CD4-positive, alpha-beta T cell treated with Interleukin-2 at 100 ng/mL for 4 hours (primary cell): ENCODE measurements around the gene EOLA2.
"Not testable (repeated sequence)": the region's sequence is repeated elsewhere in the genome, so short reads cannot be mapped to it uniquely, and the experiment has no call there.

Experiments used
- DNase-seq: peaks from one replicate; pipeline ENCODE4 v3.0.0-alpha.2; 2020; ENCODE audit warnings: low spot score

The EOLA2 gene

DNA sequence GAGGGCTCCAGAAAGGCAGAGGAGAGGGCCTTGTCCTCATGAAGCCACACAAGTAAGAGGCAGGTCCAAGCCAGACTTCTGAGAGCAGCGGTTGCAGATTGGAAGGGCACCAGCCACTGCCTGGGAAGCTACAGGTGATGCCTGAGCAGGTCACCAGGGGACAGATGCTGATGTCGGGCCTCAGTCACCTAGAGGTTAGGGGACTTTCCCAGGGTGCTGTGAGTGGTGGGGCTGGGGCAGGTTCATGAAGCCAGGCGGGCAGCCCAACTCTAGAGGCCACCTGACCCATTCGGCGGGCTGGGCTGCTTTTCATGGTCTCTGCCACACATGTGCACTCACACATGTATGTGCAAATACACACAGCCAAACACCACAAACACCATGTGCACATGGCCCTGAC lies 5.3 kb downstream of the EOLA2 start:
- DNase-seq, result not testable (repeated sequence)

GRCh38 chrX:149932150-149932549 lies 6.1 kb downstream of the EOLA2 start:
- not testable (repeated sequence) for DNase-seq

- not testable (repeated sequence) for DNase-seq
Observed at GRCh38 chrX:149931355-149931754, 6.9 kb downstream of the EOLA2 start.

DNA sequence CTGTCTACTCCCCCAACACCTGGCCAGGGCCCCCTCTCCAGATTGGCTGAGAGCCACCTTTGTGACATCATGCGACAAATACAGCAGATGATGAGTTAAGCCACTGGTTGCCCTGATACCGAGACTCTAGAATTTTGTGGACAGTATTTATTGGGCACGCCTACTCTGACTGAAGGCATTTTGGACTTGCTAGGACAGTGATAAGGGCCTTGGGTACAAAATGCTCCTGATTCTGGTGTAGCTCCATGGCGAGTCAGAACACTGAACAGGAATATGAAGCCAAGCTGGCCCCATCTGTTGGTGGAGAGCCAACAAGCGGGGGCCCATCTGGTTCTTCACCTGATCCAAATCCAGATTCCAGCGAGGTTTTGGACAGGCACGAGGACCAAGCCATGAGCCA lies 8.9 kb downstream of the EOLA2 start, which contains the start of gene HSFX4:
Gene HSFX4, plus strand, starts transcription at position 174 of the 400 bp plus-strand sequence. Its CDS starts 72 bp downstream, at position 246.
- not testable (repeated sequence) for DNase-seq

DNA sequence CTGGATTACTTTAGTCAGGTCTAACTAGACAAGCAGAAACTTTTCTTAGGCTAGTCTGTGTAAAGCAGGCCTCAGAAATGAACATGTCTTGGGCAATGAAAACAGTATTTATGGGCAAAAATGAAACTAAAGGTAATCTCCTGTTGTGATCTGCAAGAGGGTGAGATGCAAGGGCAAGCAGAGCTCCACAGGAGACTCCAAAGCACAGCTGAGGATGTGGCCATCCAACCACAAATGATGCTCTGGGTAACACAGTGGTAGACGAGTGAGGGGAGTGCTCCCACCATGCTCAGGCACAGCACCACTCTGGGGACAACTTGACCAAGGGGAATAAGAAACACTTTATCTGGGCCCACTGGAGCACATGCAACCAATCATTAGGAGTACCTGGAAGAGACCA lies 9.7 kb downstream of the EOLA2 start:
- DNase-seq, result not testable (repeated sequence)

- not testable (repeated sequence) for DNase-seq
Observed at GRCh38 chrX:149927964-149928258, 10.4 kb downstream of the EOLA2 start.

DNA sequence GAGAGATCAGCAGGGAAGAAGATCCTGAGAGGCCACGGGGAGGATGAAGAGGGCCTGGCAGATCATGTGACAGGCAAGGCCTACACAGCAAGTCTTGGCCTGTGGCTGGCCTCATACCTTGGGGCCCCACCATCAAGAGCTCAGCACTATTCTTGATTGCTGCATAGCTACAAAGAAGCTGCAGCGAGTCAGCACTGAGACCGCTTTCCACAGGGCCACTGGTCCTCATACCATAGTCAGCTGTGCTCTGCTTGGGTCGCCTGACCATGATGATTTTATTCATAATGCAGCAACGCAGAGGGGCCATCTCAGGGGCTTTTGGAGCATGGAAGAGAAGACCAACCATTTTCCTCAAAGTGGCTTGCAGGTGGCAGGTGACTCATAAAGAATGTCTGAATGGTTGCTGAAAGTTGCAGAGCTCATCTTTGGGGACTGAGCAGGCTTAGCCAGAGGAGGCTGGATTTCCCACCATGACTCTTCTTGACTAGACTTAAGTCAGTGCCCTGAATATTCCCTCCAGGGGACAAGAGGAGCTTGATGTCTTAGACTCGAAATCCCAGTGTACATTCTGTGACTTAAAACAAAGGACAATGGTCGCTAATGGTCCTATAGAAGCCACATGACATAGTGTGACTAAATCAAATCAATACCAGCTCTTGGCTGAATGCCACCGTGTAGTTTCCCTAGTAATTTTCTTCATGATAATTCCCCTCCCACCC lies 10.9 kb downstream of the EOLA2 start:
- not testable (repeated sequence) for DNase-seq

DNA sequence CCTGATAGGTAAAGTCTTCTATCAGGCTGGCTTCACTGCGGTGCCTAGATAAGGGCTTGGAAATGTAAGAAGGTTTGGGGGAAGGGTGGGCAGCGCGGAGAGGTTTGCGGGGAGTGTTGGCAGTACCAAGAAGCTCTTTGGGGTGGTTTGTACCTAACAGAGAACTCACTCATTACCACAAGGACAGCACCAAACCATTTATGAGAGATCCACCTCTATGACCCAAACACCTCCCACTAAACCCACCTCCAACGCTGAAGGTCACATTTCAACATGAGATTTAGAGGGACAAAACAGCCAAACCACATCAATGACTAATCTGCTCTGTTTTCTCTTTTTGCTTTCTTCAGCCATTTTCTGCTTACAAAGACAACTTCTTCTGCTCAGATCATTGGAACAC lies 13.9 kb downstream of the EOLA2 start:
- not testable (repeated sequence) for DNase-seq

GRCh38 chrX:149923836-149924235 lies 14.5 kb downstream of the EOLA2 start:
- not testable (repeated sequence) for DNase-seq

GRCh38 chrX:149916745-149917392 lies 21.4 kb downstream of the EOLA2 start:
- DNase-seq, result no peak

GRCh38 chrX:149910178-149910695 lies 28.1 kb downstream of the EOLA2 start:
- DNase-seq, result no peak

DNA sequence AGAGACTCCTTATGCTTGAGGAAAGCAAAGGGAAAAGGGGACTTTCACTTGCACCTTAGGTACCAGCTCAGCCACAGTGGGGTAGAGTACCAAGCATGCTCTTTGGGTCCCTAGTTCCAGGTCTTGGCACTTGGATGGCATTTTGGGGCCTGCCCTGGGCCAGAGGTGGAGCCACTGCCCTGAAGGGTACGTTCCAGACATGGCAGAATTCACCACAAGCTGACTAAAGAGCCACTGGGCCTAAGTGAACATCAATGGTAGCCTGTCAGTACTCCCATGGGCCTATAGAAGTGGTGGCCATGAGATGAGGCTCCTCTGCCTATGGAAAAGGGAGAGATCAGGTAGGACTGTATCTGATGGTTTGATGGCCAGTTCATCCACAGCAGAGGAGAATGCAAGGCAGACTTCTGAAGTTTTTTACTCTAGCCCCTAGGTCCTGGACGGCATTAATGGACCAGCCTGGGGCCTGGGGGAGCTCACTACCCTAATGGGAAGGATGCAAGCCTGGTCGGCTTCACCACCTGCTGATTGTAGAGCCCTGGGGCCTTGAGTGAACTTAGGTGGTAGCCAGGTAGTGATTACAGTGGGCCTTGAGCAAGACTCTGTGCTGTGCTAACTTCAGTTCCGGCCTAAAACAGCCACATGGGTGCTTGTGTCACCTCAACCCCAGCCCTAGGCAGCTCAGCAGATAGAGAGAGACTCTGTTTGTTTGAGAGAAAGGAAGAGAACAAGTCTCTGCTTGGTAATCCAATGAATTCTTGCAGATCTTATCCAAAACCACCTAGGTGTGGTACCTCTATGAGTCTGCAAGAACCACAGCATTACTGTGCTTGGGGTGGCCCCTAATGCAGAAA lies 28.7 kb downstream of the EOLA2 start:
- no peak for DNase-seq

DNA sequence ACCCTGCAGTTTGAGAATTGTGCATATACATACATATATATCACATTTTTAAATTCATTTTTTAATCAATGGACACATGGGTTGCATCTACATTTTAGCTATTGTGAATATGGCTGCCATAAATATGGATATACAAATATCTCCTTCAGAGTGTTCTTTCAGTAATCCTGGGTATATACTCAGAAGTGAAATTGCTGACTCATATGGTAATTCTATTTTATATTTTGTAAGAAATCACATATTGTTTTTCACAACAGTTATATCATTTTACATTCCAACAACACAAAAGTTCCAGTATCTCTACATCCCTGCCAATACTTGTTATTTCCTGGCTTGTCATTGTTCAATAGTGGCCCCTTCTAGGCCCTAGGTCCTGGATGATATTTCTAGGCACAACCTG lies 29.6 kb downstream of the EOLA2 start:
- no peak for DNase-seq

DNA sequence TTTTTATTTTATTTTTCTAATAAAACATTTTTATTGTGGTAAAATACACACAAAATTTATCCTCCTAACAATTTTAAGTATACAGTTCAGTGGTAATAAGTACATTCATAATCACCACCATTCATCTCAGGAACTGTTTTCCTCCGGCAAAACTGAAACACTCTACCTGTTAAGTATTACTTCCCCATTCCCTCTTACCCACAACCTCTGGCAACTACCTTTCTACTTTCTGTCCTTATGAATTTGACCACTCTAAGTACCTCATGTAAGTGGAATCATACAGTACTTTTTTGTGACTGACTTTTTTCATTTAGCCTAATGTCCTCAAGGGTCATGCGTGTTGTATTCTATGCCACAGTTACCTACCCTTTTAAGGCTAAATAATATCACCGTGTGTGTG lies 30.0 kb downstream of the EOLA2 start:
- no peak for DNase-seq

DNA sequence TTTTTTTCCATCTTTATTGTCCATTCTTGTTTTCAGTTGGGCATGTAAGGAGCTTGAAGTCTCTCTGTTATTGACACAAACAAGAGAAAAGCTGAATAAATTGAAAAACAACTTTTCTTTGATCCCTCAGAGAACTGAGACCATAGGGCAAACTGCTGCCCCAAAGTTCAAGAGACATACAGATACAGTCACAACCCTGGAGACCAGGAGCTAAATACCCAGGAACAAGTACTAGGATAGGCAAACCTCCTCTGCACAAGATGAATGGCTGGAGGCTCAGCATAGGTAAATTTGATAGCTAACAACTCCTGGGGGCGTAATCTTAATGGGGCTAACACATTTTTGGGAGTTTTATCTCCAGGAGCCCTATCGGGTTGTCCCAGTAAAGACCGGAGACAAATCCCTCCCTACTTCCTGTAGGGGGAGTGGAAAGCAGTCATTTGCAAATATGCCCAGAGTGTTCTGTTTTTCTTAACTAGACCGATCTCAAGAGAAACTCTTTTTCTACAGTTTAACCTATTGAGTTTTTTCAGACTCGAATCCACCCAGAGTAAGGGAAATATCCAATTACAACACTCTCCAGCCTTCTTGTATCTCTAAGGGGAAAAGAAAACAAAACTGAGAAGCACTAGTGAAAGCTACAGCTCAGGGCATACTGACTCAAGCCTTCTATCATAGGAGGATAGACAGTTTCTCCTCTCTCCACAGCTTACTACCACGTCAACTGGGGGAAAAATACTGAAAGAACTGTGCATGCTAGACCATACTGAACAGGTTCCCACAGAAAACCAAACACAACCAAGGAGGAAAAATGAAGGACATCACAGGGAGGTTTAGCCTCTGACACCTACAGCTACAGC lies 34.2 kb downstream of the EOLA2 start:
- no peak for DNase-seq

DNA sequence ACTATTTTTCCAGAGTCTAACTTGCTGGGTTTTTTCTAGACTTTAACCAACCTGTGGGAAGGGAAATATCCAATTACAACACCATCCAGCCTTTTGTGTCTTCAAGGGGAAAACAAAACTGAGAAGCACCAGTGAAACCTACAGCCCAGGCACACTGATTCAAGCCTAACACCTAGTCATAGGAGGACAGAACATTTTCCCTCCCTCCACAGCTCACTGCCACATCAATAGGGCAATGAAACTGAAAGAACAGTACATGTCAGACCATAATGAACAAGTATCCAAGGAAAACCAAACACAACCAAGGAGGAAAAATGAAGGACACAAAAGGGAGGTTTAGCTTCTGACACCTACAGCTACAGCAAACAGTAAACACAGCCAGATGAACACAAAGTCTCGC lies 39.7 kb downstream of the EOLA2 start:
- no peak for DNase-seq

GRCh38 chrX:149890828-149891227 lies 47.5 kb downstream of the EOLA2 start:
- not testable (repeated sequence) for DNase-seq
